T-helper 17 cell (primary cell): ENCODE measurements around the gene EPS8. TPM values are rescaled to one million over a fixed set of nuclear protein-coding genes. Genes with fewer than 3 reads are reported as not detected.

Experiments
- ATAC-seq: fragments of 150-1000 bp; cut with Tn5 transposase; 2 replicates; pipeline ENCODE4 v1.10.0; 2021; ENCODE audit warnings: mild to moderate bottlenecking, moderate library complexity
- DNase-seq, 3 donors: peaks; one replicate each; pipeline versions ENCODE4 v3.0.0 to v3.0.0-alpha.2; 2020 to 2021
- H3K9me3 ChIP-seq: one replicate; pipeline ENCODE4 v1.7.0; 2013; ENCODE audit warnings: low read length, mild to moderate bottlenecking; ENCODE audit not compliant: control insufficient read depth, poor library complexity, severe bottlenecking
- H3K27ac Mint-ChIP-seq: one replicate; pipeline ENCODE4 v1.8.0; 2022; ENCODE audit warnings: mild to moderate bottlenecking, moderate library complexity, mixed read lengths
- H3K27me3 Mint-ChIP-seq: one replicate; pipeline ENCODE4 v1.8.0; 2022; ENCODE audit warnings: mixed read lengths
- H3K36me3 Mint-ChIP-seq: one replicate; pipeline ENCODE4 v1.8.0; 2022; ENCODE audit warnings: low read depth, mixed read lengths
- H3K4me1 Mint-ChIP-seq: one replicate; pipeline ENCODE4 v1.8.0; 2022; ENCODE audit warnings: mild to moderate bottlenecking, mixed read lengths
- H3K4me3 Mint-ChIP-seq: one replicate; pipeline ENCODE4 v1.8.0; 2022; ENCODE audit warnings: mild to moderate bottlenecking, moderate library complexity, mixed read lengths
- total RNA-seq, 4 donors: library from RNA in 2 of 4; stranded (reverse) in 2 of 4; gene quantifications; one replicate each; pipeline ENCODE4 v1.2.3 and lab custom pipeline; 2022 to 2026

EPS8 gene
- total RNA-seq, 2 donors from 2014 or later, result 1.5 to 2.4 TPM

- Mint-ChIP-seq H3K27me3 (peaks cover 15% of the 10 kb centered on the region), H3K4me3 (no peak overlapping the region), H3K4me1 (peaks cover 2% of the 10 kb centered on the region), H3K27ac (no peak overlapping the region), H3K36me3 (no peaks in the 10 kb centered on the region)
- ATAC-seq, result no peak
- no peak for DNase-seq
- H3K9me3 ChIP-seq, result no peaks in the 10 kb centered on the region
Observed at GRCh38 chr12:15714256-15714655, 74.9 kb downstream of the EPS8 start.

GRCh38 chr12:15712823-15713660, 76.1 kb downstream of the EPS8 start:
- H3K4me1 Mint-ChIP-seq, result peaks cover 2% of the 10 kb centered on the region
- no peak for DNase-seq
- H3K9me3 ChIP-seq, result no peaks in the 10 kb centered on the region
- no peak overlapping the region for H3K4me3 Mint-ChIP-seq
- H3K27ac Mint-ChIP-seq, result no peak overlapping the region
- no peak for ATAC-seq
- no peaks in the 10 kb centered on the region for H3K36me3 Mint-ChIP-seq
- H3K27me3 Mint-ChIP-seq, result peaks cover 21% of the 10 kb centered on the region

GRCh38 chr12:15712160-15712559, 77.0 kb downstream of the EPS8 start:
- H3K4me3 Mint-ChIP-seq, result no peak overlapping the region

GRCh38 chr12:15710860-15711510, 78.2 kb downstream of the EPS8 start:
- DNase-seq, result no peak
- H3K9me3 ChIP-seq, result no peaks in the 10 kb centered on the region
- Mint-ChIP-seq H3K4me1 (peaks cover 2% of the 10 kb centered on the region), H3K27me3 (peaks cover 14% of the 10 kb centered on the region), H3K27ac (no peak overlapping the region), H3K36me3 (no peaks in the 10 kb centered on the region), H3K4me3 (no peak overlapping the region)
- no peak for ATAC-seq

More at GRCh38 chr12:15712160-15712559, 77.0 kb downstream of the EPS8 start:
- H3K9me3 ChIP-seq, result no peaks in the 10 kb centered on the region
- Mint-ChIP-seq H3K4me1 (peaks cover 2% of the 10 kb centered on the region), H3K27ac (no peak overlapping the region), H3K27me3 (peaks cover 19% of the 10 kb centered on the region), H3K36me3 (no peaks in the 10 kb centered on the region)
- ATAC-seq (no peak), DNase-seq (no peak)

GRCh38 chr12:15709551-15709950, 79.6 kb downstream of the EPS8 start:
- H3K27ac Mint-ChIP-seq, result no peak overlapping the region
- H3K27me3 Mint-ChIP-seq, result peaks cover 14% of the 10 kb centered on the region
- no peaks in the 10 kb centered on the region for H3K4me1 Mint-ChIP-seq
- H3K36me3 Mint-ChIP-seq, result no peaks in the 10 kb centered on the region
- H3K9me3 ChIP-seq, result no peaks in the 10 kb centered on the region
- no peak for DNase-seq
- no peak overlapping the region for H3K4me3 Mint-ChIP-seq
- ATAC-seq, result no peak

GRCh38 chr12:15708396-15709076, 80.7 kb downstream of the EPS8 start:
- no peak for DNase-seq
- Mint-ChIP-seq H3K4me3 (no peak overlapping the region), H3K27me3 (peaks cover 14% of the 10 kb centered on the region), H3K36me3 (no peaks in the 10 kb centered on the region), H3K4me1 (no peaks in the 10 kb centered on the region), H3K27ac (no peak overlapping the region)
- no peaks in the 10 kb centered on the region for H3K9me3 ChIP-seq
- no peak for ATAC-seq

GRCh38 chr12:15707516-15708199, 81.5 kb downstream of the EPS8 start:
- Mint-ChIP-seq H3K27me3 (peaks cover 14% of the 10 kb centered on the region), H3K36me3 (no peaks in the 10 kb centered on the region), H3K27ac (no peak overlapping the region), H3K4me1 (no peaks in the 10 kb centered on the region), H3K4me3 (no peak overlapping the region)
- no peak for ATAC-seq
- no peak for DNase-seq
- H3K9me3 ChIP-seq, result no peaks in the 10 kb centered on the region

GRCh38 chr12:15706010-15706676, 83.0 kb downstream of the EPS8 start:
- H3K4me3 Mint-ChIP-seq, result no peak overlapping the region
- DNase-seq (no peak), ATAC-seq (no peak)
- peaks cover 14% of the 10 kb centered on the region for H3K27me3 Mint-ChIP-seq
- H3K36me3 Mint-ChIP-seq, result no peaks in the 10 kb centered on the region
- H3K4me1 Mint-ChIP-seq, result no peaks in the 10 kb centered on the region
- H3K9me3 ChIP-seq, result no peaks in the 10 kb centered on the region
- no peak overlapping the region for H3K27ac Mint-ChIP-seq

- peaks cover 1% of the 10 kb centered on the region for H3K4me1 Mint-ChIP-seq
- H3K27me3 Mint-ChIP-seq, result peaks cover 14% of the 10 kb centered on the region
- no peak overlapping the region for H3K4me3 Mint-ChIP-seq
- no peaks in the 10 kb centered on the region for H3K36me3 Mint-ChIP-seq
- H3K9me3 ChIP-seq, result no peaks in the 10 kb centered on the region
- no peak for DNase-seq
- H3K27ac Mint-ChIP-seq, result no peak overlapping the region
- no peak for ATAC-seq
Observed at GRCh38 chr12:15705606-15706005, 83.6 kb downstream of the EPS8 start.

- no peaks in the 10 kb centered on the region for H3K9me3 ChIP-seq
- no peaks in the 10 kb centered on the region for H3K27me3 Mint-ChIP-seq
- no peak overlapping the region for H3K27ac Mint-ChIP-seq
- no peaks in the 10 kb centered on the region for H3K36me3 Mint-ChIP-seq
- ATAC-seq, result no peak
- no peak overlapping the region for H3K4me3 Mint-ChIP-seq
- no peak for DNase-seq
- peaks cover 7% of the 10 kb centered on the region for H3K4me1 Mint-ChIP-seq
Observed at GRCh38 chr12:15702276-15702675, 86.9 kb downstream of the EPS8 start.

GRCh38 chr12:15701631-15702156, 87.5 kb downstream of the EPS8 start:
- Mint-ChIP-seq H3K4me3 (no peak overlapping the region), H3K36me3 (no peaks in the 10 kb centered on the region), H3K27ac (no peak overlapping the region), H3K4me1 (peaks cover 7% of the 10 kb centered on the region), H3K27me3 (peaks cover 4% of the 10 kb centered on the region)
- DNase-seq, result no peak
- ATAC-seq, result no peak
- H3K9me3 ChIP-seq, result no peaks in the 10 kb centered on the region

GRCh38 chr12:15701206-15701605, 88.0 kb downstream of the EPS8 start:
- DNase-seq (no peak), ATAC-seq (no peak)
- no peaks in the 10 kb centered on the region for H3K9me3 ChIP-seq
- H3K27me3 Mint-ChIP-seq, result peaks cover 4% of the 10 kb centered on the region
- H3K27ac Mint-ChIP-seq, result no peak overlapping the region
- H3K36me3 Mint-ChIP-seq, result no peaks in the 10 kb centered on the region
- peaks cover 7% of the 10 kb centered on the region for H3K4me1 Mint-ChIP-seq
- no peak overlapping the region for H3K4me3 Mint-ChIP-seq
